T1000 (cell line): Measurements from ENCODE around the gene MLPH.
"Not testable (repeated sequence)": the region's sequence is repeated elsewhere in the genome, so short reads cannot be mapped to it uniquely, and the experiment has no call there.

Source experiments
- DNase-seq: peaks from one replicate; lab custom pipeline; 2025; ENCODE audit warnings: mixed read lengths; lab: John Stamatoyannopoulos, UW

The MLPH gene

DNA sequence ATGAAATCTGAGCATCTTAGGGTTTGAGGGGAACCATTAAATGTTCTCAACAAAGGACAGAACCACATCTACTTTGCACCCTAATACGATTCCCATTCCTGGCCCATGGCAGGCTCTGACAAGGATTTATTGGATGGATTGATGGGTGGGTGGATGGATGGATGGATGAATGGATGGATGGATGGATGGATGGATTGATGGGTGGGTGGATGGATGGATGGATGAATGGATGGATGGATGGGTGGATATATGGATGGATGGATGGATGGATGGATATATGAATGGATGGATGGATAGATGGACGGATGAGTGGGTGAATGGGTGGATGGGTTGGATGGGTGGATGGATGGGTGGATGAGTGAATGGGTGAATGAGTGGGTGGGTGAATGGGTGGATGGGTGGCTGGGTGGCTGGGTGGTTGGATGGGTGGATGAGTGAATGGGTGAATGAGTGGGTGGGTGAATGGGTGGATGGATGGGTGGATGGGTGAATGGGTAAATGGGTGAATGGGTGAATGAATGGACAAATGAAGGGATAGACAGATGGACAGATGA lies 29.6 kb upstream of the MLPH start:
- no peak for DNase-seq

- no peak for DNase-seq
Measured at GRCh38 chr2:237458519-237458918, 28.5 kb upstream of the MLPH start.

DNA sequence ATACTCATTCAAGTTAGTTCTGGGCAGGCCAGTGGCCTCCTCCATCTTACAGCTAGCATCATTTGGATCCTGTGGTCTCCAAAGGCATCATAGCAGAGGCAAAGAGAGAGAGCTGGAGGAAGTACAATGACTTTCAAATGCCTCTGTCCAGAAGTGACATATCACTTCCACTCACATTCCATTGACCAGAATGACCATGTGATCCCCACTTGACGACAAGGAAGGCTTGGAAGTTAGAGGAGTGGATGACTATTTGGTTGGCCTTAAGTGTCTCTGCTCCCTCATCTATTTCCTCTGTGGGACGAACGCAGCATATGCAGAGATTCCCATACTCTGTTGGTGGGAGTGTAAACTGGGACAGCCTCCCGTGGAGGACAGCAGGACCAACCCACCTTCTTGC lies 27.8 kb upstream of the MLPH start:
- no peak for DNase-seq

DNA sequence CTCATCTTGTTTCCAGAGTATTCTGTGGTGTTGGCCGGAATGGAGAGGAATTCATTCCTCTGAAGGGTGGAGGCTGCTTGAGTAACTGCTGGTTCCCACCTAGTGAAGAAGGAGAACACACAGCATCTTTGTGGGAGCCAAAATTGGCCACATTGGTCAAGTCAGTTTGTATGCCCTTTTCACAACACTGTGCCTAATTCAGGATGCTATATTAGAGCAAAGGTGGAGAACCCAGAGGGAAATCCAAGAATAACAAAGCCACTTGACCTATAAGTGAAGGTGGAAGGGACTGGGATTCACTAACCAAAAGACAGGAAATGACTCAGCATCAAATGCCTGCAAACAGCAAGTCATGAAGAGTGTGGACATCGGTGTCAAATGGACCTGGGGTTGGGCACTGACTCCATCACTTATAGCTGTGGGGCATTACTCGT lies 27.3 kb upstream of the MLPH start:
- no peak for DNase-seq

- DNase-seq: no peak
Measured at GRCh38 chr2:237464757-237465391, 22.2 kb upstream of the MLPH start.

- peak; percentile 68 for DNase-seq
Measured at GRCh38 chr2:237465515-237466148, 21.4 kb upstream of the MLPH start.

- no peak for DNase-seq
Measured at GRCh38 chr2:237466211-237466610, 20.8 kb upstream of the MLPH start.

DNA sequence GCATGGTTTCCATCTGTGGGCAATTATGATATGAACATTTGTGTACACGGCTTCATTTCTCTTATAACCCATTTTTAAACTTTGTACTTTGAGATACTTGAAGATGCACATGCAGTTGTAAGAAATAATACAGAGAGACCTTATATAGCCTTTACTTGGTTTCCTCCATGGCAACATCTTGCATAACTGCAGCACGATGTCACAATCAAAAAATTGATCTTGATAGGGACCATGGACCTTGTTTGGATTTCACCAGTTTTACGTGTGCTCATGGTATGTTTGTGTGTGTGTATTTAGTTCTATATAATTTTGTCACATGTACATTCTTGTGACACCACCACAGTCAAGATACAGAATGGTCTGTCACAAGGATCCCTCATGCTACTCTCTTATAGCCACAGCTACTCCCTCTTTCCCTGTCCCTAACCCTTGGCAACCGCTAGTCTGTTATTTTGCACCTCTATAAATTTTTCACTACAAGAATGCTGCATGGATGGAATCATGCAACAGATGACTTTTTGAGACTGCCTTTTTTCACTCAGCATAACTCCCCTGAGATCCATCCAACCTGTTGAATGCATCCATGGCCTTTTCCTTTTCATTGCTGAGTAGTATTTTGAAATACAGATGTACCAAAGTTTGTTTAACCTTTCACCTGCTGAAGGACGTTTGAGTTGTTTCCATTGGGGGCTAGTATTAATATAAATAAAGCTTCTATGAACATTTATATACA lies 19.4 kb upstream of the MLPH start:
- no peak for DNase-seq

DNA sequence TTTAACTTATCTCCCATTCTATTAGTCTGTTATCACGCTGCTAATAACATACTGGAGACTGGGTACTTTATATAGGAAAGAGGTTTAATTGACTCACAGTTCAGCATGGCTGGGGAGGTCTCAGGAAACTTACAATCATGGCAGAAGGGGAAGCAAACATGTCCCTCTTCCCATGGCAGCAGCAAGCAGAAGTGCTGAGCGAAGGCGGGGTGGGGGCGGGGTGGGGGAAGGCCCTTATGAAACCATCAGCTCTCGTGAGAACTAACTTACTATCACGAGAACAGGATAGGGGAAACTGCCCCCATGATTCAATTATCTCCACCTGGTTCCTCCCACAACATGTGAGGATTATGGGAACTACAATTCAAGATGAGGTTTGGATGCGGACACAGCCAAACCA lies 17.6 kb upstream of the MLPH start:
- not testable (repeated sequence) for DNase-seq

- DNase-seq: no peak
Measured at GRCh38 chr2:237469849-237470248, 17.2 kb upstream of the MLPH start.

- no peak for DNase-seq
Measured at GRCh38 chr2:237470914-237471313, 16.1 kb upstream of the MLPH start.

GRCh38 chr2:237471438-237472186 lies 15.4 kb upstream of the MLPH start:
- peak; percentile 60 for DNase-seq

- DNase-seq: no peak
Measured at GRCh38 chr2:237472187-237472712, 14.8 kb upstream of the MLPH start.

DNA sequence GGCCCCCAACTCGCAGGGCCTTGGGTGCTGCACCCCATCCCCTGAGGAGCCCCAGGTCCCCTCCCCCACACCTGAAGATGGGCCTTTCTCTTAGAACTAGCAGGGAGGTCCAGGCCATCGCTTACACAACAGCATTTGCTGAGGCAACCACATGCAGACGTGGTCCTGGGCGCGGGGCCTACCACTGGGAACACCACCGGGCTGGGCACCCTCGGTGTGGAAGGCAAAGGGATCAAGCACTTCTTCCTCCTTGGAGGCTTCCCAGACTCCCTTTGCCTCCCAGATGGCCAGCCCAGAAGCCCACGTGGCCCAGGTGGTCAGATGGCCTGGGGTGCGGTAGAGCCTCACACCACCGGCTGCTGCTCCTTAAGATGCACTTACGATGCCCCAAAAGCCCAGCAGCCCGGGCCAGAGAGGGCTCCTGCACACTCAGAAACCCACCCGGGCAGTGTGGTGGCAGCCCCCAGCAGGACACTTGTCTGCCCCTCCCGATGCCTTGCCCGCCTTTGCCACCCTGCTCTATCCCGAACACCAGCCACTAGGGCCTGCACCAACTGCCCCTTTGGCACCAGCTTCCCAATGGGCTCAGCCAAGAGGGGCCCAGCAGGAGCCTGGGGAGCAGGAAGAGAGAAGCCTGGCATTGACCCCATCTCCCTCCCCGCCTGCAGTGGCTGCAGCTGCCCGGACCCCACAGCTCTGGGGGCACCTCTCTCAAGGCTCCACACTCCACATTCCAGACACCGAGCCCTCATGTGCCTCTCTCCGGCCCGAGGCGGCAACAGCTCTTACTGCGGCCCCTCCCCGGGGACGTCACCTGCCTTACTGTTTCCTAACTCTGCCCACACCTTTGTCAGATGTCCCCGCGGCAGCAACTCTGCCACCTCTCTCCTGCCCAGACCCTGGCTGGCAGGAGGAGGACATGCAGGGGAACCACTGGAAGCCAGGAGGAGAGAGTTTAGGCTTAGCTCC lies 13.9 kb upstream of the MLPH start:
- DNase-seq: no peak

DNA sequence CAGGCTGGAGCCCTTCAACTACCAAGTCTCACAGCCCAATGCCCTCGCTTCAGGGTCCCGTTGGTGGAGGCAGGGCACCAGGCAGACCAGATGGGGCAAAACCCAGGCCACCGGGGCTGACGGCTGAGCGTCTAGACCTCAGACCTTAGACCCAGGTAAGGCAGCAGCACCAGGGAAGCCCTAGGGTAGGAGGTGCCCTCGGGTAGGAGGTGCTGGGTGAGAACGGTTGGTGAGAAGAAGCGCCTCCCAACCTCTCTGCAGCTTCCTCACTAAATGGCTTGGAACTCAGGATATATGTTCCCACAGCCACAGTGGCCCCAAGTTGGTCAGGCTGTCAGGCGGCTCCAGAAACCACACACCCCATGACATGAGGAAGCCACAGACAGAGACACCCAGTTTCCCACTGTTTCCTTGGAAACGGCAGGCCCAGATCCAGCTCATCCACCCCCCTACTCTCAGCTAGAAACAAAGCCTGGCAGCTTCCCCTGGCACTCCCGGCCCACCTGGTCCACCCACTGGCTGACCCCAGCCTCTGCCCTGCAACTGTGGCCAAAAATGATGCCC lies 13.1 kb upstream of the MLPH start:
- DNase-seq: no peak

- no peak for DNase-seq
Measured at GRCh38 chr2:237474442-237474911, 12.6 kb upstream of the MLPH start.

GRCh38 chr2:237474931-237475703 lies 11.9 kb upstream of the MLPH start:
- DNase-seq: peak; percentile 76

GRCh38 chr2:237475704-237476141 lies 11.3 kb upstream of the MLPH start:
- DNase-seq: no peak

GRCh38 chr2:237478095-237478494 lies 9.0 kb upstream of the MLPH start:
- DNase-seq: no peak
